Stimulated activated CD8-positive, alpha-beta memory T cell treated with anti-CD3 and anti-CD28 coated beads, Interleukin-4, amount 100 ng/mL, for 1 hour (primary cell): ENCODE results near the gene FAM124A.

Experiments
- DNase-seq, 2 donors: peaks; one replicate each; pipeline ENCODE4 v3.0.0-alpha.2; 2020; ENCODE audit warnings: low read depth in 2 of 2, low spot score in 1 of 2

The FAM124A gene

GRCh38 chr13:51222037-51222685 lies at the start of gene FAM124A:
FAM124A (plus strand) TSS chr13:51222398; CDS start chr13:51222502, 104 bp downstream.
- no peak for DNase-seq

GRCh38 chr13:51175021-51175420 lies 47.2 kb upstream of the FAM124A start:
- DNase-seq = no peak

- DNase-seq = no peak
Measured at GRCh38 chr13:51175639-51176038, 46.6 kb upstream of the FAM124A start.

DNA sequence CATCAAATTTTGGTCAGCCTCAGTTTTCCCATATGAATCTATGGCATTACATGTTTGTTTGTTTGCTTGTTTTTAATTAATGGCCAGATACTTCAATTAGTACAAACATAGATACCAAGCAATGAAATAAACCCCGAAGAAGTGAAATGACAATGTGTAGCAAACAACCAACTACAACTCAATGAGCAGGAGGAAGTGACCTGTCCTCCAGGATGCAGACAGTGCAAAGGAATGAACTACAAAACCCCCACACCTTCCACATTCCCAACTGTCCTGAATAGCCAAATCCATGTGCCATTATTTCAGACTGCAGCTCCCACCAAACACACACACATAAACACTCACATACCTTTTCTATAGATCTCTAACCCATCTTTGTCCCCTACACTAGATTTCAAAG lies 45.0 kb upstream of the FAM124A start:
- no peak for DNase-seq

- DNase-seq = no peak
Measured at GRCh38 chr13:51178456-51179074, 43.6 kb upstream of the FAM124A start.

- no peak for DNase-seq
Measured at GRCh38 chr13:51179432-51179971, 42.7 kb upstream of the FAM124A start.

DNA sequence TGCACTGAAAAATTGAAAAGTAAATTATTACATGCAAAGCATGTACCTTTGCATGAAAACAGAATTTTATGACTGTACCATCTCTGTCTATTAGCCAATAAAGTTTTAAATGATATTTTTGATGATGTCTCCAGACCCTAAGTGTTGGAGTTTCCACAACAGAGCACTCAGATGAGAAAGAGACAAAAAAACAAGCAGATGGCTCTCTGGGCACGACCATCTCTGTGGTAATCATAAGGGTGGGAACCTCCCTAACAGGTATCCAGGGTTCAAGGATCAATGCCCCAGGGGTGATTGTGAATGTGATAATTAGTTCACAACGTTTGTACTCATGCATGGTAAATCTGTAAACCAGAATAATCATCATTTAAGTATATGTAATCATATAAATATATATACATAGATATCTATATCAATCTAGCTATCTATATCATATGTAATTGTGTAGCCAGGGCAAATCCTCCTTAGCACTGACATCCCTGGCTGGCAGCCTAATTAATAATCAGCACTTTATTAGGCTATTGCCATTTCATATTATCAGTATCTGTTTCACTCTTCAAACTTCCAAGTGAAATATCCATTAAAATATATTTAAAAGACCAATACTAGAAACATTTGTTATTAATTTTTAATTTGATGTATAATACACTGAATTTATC lies 41.2 kb upstream of the FAM124A start:
- DNase-seq = no peak

- no peak for DNase-seq
Measured at GRCh38 chr13:51181786-51182383, 40.3 kb upstream of the FAM124A start.

DNA sequence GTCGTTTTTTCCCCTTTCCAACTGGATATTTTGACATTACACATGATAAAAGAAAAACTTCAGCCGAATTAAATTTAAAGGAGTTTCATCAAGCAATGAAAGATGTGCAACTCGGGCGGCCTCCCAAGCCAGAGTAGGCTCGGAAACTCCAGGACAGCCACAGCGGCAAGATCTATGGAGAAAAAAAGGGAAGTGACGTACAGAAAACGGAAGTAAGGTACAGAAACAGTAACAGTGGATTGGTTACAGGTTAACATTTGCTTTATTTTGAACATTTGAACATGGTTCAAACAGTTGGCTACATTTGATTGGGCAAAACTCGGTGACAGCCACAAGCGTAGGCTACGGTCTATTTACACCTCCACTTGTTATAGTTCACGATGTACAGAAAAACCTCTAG lies 30.5 kb upstream of the FAM124A start:
- no peak for DNase-seq

DNA sequence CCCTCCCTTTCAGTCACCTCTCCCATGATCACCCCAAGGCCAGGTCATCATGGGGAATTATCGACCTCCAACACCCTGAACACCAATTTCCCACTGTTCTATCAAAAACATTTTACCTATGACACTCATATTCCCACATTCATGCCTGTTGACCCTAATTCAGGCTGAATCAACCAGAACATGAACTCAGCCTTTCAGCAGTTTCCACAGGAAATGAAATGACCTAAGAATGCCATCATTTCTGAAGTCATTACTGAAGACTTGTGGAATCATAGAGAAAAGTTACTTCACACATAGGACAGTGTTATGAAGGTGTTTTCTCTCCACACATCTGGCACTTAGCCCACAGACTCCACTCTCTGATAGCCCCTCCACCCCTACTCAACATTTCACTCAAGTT lies 29.9 kb upstream of the FAM124A start:
- no peak for DNase-seq

GRCh38 chr13:51193387-51193786 lies 28.8 kb upstream of the FAM124A start:
- DNase-seq = no peak

DNA sequence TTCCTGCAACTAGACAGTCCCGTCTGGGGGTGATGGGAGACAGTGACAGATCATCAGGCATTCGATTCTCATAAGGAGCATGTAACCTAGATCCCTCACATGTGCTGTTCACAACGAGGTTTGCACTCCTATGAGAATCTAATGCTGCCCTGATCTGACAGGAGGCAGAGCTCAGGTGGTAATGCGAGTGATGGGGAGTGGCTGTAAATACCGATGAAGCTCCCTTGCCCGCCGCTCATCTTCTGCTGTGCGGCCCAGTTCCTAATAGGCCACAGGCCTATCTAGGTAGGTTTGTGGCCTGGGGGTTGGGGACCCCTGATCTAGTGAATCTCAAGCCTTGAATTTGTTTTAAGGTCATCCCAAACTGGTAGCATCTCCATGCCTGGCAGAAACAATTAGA lies 27.3 kb upstream of the FAM124A start:
- DNase-seq = no peak

GRCh38 chr13:51201886-51202285 lies 20.3 kb upstream of the FAM124A start:
- DNase-seq = no peak

DNA sequence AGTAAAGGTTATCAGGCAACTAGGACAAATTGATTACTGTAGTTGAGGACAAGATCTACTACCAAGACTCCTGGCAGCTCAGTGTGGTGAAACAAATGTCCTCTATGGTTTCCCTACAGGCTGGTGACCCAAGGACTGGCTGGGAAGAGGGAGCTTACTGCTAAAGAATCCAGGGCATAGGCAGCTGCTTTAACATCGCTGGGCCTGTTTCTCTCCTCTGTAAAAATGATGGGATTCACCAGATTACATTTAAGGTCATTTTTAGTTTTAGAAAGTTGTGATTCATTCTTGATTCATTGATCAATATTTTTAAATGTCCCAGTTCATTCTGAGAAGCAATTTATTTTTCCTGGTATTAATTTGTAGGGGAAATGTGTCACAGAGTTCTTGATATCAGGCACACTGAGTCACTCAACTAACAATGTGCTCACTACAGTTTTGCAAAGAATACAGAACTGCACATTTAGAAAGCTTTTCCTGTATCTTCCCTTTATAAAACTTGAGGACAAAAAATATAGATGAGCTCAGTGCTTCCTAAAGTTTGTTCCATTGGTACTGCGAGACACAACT lies 19.6 kb upstream of the FAM124A start:
- no peak for DNase-seq

- no peak for DNase-seq
Measured at GRCh38 chr13:51206584-51206983, 15.6 kb upstream of the FAM124A start.

GRCh38 chr13:51207881-51208280 lies 14.3 kb upstream of the FAM124A start:
- DNase-seq = no peak

- DNase-seq = no peak
Measured at GRCh38 chr13:51208716-51209115, 13.5 kb upstream of the FAM124A start.

GRCh38 chr13:51211910-51212309 lies 10.3 kb upstream of the FAM124A start:
- DNase-seq = no peak

- no peak for DNase-seq
Measured at GRCh38 chr13:51212758-51213157, 9.4 kb upstream of the FAM124A start.

DNA sequence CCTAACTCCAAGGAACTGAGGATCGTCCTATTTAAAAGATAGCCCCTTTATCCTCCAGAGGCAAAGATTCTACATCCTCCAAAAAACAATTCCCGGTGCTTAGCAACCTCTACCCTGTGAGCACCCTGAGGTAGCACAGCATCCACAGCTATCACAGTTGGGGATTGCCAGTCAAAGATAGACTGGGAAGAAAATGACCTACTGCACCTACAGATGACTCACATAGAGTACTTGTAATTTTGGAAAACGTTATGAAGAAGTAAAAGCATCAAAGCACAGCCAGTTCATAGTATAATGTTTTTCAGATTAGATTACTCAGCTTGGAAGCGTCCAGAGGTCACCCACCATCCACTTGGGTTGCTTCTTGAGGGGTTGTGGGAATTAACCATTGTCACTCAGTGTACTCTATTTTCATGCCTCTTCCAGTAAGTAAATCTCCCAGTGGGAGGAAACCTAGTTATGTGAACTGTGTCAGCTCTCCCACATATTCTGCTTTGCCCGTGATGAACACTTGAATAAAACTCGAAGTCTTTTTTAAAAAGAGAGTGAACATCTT lies 8.9 kb upstream of the FAM124A start:
- no peak for DNase-seq

DNA sequence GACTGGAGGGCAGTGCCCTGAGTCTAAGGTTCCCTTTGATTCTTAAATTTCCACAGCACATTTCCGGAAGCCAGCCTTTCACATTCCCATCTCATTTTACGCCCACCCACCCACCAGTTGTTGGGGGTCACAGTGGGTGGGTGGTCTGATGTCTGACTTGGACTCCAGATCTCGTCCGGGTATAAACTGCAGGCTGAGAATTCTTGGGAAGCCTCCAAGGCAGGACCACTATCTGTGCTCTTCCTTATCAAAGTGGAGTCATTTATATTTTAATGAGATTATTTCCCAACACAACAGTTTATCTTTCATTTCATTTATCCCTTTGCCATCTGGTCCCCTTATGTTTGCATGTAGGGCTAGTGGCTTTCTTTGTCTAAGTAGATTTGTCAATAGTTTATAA lies 3.6 kb upstream of the FAM124A start:
- no peak for DNase-seq
